AG10803 (cell line): ENCODE data around the gene XXYLT1.

Experiments
- DNase-seq: peaks from one replicate; pipeline ENCODE4 v3.0.0; 2010; ENCODE audit warnings: low read depth
- H3K4me3 ChIP-seq: 2 replicates; pipeline ENCODE4 v1.5.1; 2011; ENCODE audit warnings: mild to moderate bottlenecking, low read length, control low read depth
- TF ChIP-seq, protein P1 (sequence below): conservative IDR thresholded peaks from 2 replicates; pipeline ENCODE4 v1.5.1; 2011; ENCODE audit warnings: mild to moderate bottlenecking, low read length, control low read depth, inconsistent platforms

Gene XXYLT1

DNA sequence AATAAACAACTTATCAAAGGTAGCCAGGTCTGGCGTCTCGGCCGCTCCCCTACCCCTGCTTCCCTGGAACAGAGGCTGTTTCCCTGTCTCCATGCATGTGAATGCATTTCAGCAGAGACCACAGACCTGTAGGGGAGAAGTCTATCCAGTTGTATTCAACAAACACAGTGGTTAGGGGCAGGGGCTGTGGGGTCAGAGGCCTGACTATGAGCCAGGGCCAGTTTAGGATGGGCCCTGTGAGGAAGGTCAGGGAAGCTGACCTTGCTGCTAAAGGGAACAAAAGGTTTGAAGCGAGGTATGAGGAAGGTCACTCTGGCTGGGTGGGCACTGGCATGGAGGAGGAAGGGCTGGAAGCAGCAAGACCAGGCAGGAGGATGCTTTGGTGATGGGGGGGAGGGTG, 184.6 kb downstream of the XXYLT1 start:
- DNase-seq, result no peak
- H3K4me3 ChIP-seq, result no peak overlapping the region
- TF ChIP-seq, protein P1, sequence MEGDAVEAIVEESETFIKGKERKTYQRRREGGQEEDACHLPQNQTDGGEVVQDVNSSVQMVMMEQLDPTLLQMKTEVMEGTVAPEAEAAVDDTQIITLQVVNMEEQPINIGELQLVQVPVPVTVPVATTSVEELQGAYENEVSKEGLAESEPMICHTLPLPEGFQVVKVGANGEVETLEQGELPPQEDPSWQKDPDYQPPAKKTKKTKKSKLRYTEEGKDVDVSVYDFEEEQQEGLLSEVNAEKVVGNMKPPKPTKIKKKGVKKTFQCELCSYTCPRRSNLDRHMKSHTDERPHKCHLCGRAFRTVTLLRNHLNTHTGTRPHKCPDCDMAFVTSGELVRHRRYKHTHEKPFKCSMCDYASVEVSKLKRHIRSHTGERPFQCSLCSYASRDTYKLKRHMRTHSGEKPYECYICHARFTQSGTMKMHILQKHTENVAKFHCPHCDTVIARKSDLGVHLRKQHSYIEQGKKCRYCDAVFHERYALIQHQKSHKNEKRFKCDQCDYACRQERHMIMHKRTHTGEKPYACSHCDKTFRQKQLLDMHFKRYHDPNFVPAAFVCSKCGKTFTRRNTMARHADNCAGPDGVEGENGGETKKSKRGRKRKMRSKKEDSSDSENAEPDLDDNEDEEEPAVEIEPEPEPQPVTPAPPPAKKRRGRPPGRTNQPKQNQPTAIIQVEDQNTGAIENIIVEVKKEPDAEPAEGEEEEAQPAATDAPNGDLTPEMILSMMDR, result no peak

DNA sequence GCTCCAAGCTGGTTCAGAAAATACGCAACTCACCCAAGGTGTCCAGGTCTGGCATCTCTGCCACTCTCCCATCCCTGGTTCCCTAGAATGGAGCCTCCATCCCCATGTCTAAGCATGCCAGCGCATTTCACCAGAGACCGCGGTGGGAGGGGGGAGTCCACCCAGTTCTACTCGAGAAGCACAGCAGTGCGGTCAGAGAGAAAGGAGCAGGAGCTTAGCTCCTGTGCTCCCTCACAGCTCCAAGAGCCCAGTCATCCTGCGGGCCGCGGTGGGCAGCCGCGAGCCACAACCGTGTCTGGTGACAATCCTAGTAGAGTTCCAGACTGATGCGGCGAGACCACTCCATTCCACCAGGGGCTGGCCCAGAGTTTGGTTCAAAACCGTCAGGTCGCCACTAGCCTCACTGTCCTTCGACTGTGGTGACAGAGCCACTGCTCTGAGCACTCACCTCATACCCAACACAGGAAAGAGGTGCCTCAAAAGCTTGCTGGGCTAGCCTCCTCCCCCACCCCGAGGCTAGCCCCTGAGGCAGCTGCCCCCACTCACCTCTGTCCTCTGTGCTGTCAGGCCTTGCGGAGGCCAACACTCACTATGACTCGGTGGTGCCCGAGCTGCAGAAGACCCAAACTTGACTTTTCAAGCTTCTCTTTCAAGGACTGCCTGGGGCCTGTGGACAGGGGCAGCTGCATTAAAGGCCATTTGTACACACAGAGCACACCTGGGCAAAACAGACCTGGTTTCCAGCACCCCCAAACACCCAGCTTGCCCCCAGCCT, 185.4 kb downstream of the XXYLT1 start:
- TF ChIP-seq, protein P1, result no peak
- no peak overlapping the region for H3K4me3 ChIP-seq
- no peak for DNase-seq

GRCh38 chr3:195084746-195085145, 186.2 kb downstream of the XXYLT1 start:
- no peak for DNase-seq
- TF ChIP-seq, protein P1, result no peak

DNA sequence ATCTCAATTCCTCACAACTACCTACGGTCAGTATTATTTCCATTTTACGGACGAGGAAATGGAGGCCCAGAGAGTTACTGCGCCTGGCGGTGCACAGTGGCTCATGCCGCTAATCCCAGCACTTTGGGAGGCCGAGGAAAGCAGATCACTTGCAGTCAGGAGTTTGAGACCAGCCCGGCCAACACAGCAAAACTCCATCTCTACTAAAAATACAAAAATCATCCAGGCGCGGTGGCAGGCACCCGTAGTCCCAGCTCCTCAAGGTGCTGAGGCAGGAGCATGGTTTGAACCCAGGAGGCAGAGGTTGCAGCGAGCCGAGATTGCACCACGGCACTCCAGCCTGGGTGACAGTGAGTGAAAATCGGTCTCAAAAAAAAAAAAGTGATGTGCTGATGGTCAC, 187.3 kb downstream of the XXYLT1 start:
- TF ChIP-seq, protein P1, result no peak
- DNase-seq, result no peak
- no peak overlapping the region for H3K4me3 ChIP-seq

More at GRCh38 chr3:195084746-195085145, 186.2 kb downstream of the XXYLT1 start:
- no peak overlapping the region for H3K4me3 ChIP-seq

DNA sequence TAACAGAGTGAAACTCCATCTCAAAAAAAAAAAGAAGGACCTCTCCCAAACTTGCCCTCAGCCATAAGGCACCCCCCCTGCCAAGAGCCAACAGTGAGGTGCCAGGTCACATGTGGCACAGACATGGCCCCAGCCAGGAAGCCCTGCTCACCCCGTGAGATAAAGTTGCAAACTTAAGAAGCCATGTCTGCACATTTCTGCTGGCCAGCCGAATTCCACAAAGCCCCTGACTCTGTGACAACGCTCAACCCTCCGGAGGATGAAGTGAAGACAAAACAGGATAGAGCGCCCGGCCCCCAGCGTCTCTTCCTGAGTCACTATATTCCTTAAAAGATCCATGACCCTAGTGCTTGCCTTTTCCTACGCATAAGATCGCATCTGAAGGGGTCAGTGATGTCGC, 188.1 kb downstream of the XXYLT1 start:
- DNase-seq, result no peak
- no peak overlapping the region for H3K4me3 ChIP-seq
- TF ChIP-seq, protein P1, result no peak

DNA sequence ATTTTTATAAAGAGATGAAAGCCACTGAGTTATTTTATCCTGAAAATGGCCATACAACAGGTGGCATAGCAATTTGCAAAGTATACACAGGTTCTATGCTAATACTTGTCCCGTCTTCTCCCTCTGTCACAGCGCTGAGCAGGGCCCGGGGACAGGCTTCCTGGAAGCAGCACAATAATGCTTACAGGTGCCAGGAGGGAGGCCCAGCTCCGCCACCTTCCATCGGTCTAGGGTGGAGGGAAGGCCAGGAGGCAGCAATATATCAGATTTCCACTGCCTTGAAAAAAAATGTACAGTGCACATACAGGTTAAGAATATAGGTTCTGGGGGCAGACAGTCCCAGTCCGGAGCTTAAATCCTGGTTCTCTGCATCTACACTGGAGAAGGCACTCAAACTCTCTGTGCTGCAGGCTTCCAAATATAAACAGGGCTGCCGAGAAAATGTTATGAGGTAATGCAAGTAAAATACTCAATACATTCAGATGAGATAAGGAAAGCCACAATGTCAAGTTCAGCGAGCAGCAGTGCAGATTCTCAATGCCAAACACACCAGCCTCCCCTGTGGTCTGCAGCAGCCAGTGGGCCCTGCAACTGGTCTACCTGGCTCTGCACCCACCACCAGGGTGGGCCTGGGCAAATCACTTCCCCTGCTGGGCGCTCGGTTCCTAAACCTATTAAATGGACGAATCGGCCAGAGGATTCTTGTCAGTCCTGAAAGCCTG, 189.6 kb downstream of the XXYLT1 start:
- TF ChIP-seq, protein P1, result no peak
- no peak overlapping the region for H3K4me3 ChIP-seq
- DNase-seq, result no peak
